ENCODE data around the gene MYL4.
A peak's percentile ranks its signal among the peaks of the same experiment; 100 is the strongest.
"Not testable (repeated sequence)": the region's sequence is repeated elsewhere in the genome, so short reads cannot be mapped to it uniquely, and the experiment has no call there.

MYL4 gene

GRCh38 chr17:47219621-47220475 is 10.7 kb downstream of the MYL4 start:
- Histone ChIP-seq H3K4me1 (ENCODE audit: control insufficient read depth in 2 of 2, insufficient read depth in 2 of 2, low read length in 2 of 2) (peaks cover 7 to 8% of the 10 kb centered on the region in 2 donors), H3K27me3 (ENCODE audit: control insufficient read depth in 2 of 2, insufficient read depth in 2 of 2, low read length in 2 of 2) (no peaks in the 10 kb centered on the region), H3K9me3 (ENCODE audit: control insufficient read depth in 2 of 2, low read length in 2 of 2) (no peaks in the 10 kb centered on the region), H3K27ac (ENCODE audit: low read depth in 2 of 2, low read length in 2 of 2) (no peak overlapping the region), H3K36me3 (ENCODE audit: control insufficient read depth in 2 of 2, insufficient read depth in 2 of 2, low read length in 2 of 2) (no peaks in the 10 kb centered on the region), H3K9ac (ENCODE audit: low read depth in 1 of 2, low read length in 2 of 2) (no peak overlapping the region), H3K4me3 (ENCODE audit: low read length in 2 of 2) (no peak overlapping the region)

GRCh38 chr17:47220531-47220999 is 11.4 kb downstream of the MYL4 start:
- Histone ChIP-seq H3K27me3 (ENCODE audit: control insufficient read depth in 2 of 2, insufficient read depth in 2 of 2, low read length in 2 of 2) (no peaks in the 10 kb centered on the region), H3K4me3 (ENCODE audit: low read length in 2 of 2) (no peak overlapping the region), H3K9me3 (ENCODE audit: control insufficient read depth in 2 of 2, low read length in 2 of 2) (no peaks in the 10 kb centered on the region), H3K4me1 (ENCODE audit: control insufficient read depth in 2 of 2, insufficient read depth in 2 of 2, low read length in 2 of 2) (peaks cover 15% of the 10 kb centered on the region in 2 donors), H3K9ac (ENCODE audit: low read depth in 1 of 2, low read length in 2 of 2) (no peak overlapping the region), H3K27ac (ENCODE audit: low read depth in 2 of 2, low read length in 2 of 2) (no peak overlapping the region), H3K36me3 (ENCODE audit: control insufficient read depth in 2 of 2, insufficient read depth in 2 of 2, low read length in 2 of 2) (no peaks in the 10 kb centered on the region)

GRCh38 chr17:47221154-47221553 is 12.0 kb downstream of the MYL4 start:
- no peak overlapping the region for H3K27ac ChIP-seq (ENCODE audit: low read depth in 2 of 2, low read length in 2 of 2)
- no peaks in the 10 kb centered on the region for H3K9me3 ChIP-seq (ENCODE audit: control insufficient read depth in 2 of 2, low read length in 2 of 2)
- no peaks in the 10 kb centered on the region for H3K36me3 ChIP-seq (ENCODE audit: control insufficient read depth in 2 of 2, insufficient read depth in 2 of 2, low read length in 2 of 2)
- no peak overlapping the region for H3K9ac ChIP-seq (ENCODE audit: low read depth in 1 of 2, low read length in 2 of 2)
- peaks cover 18% of the 10 kb centered on the region in 2 donors for H3K4me1 ChIP-seq (ENCODE audit: control insufficient read depth in 2 of 2, insufficient read depth in 2 of 2, low read length in 2 of 2)
- H3K4me3 ChIP-seq (ENCODE audit: low read length in 2 of 2): no peak overlapping the region
- no peaks in the 10 kb centered on the region for H3K27me3 ChIP-seq (ENCODE audit: control insufficient read depth in 2 of 2, insufficient read depth in 2 of 2, low read length in 2 of 2)

GRCh38 chr17:47222047-47222446 is 12.9 kb downstream of the MYL4 start:
- Histone ChIP-seq H3K27ac (ENCODE audit: low read depth in 2 of 2, low read length in 2 of 2) (no peak overlapping the region), H3K9me3 (ENCODE audit: control insufficient read depth in 2 of 2, low read length in 2 of 2) (no peaks in the 10 kb centered on the region)

GRCh38 chr17:47223007-47223406 is 13.9 kb downstream of the MYL4 start:
- Histone ChIP-seq H3K36me3 (ENCODE audit: control insufficient read depth in 2 of 2, insufficient read depth in 2 of 2, low read length in 2 of 2) (no peaks in the 10 kb centered on the region), H3K27ac (ENCODE audit: low read depth in 2 of 2, low read length in 2 of 2) (no peak overlapping the region), H3K9me3 (ENCODE audit: control insufficient read depth in 2 of 2, low read length in 2 of 2) (no peaks in the 10 kb centered on the region), H3K4me1 (ENCODE audit: control insufficient read depth in 2 of 2, insufficient read depth in 2 of 2, low read length in 2 of 2) (peaks cover 18% of the 10 kb centered on the region in 2 donors), H3K27me3 (ENCODE audit: control insufficient read depth in 2 of 2, insufficient read depth in 2 of 2, low read length in 2 of 2) (no peaks in the 10 kb centered on the region), H3K9ac (ENCODE audit: low read depth in 1 of 2, low read length in 2 of 2) (no peak overlapping the region), H3K4me3 (ENCODE audit: low read length in 2 of 2) (no peak overlapping the region)

More at GRCh38 chr17:47222047-47222446, 12.9 kb downstream of the MYL4 start:
- H3K27me3 ChIP-seq (ENCODE audit: control insufficient read depth in 2 of 2, insufficient read depth in 2 of 2, low read length in 2 of 2): no peaks in the 10 kb centered on the region
- H3K4me3 ChIP-seq (ENCODE audit: low read length in 2 of 2): no peak overlapping the region
- no peak overlapping the region for H3K9ac ChIP-seq (ENCODE audit: low read depth in 1 of 2, low read length in 2 of 2)
- peaks cover 18% of the 10 kb centered on the region in 2 donors for H3K4me1 ChIP-seq (ENCODE audit: control insufficient read depth in 2 of 2, insufficient read depth in 2 of 2, low read length in 2 of 2)
- H3K36me3 ChIP-seq (ENCODE audit: control insufficient read depth in 2 of 2, insufficient read depth in 2 of 2, low read length in 2 of 2): no peaks in the 10 kb centered on the region

GRCh38 chr17:47223460-47223859 is 14.3 kb downstream of the MYL4 start:
- H3K4me1 ChIP-seq (ENCODE audit: control insufficient read depth in 2 of 2, insufficient read depth in 2 of 2, low read length in 2 of 2): peaks cover 18% of the 10 kb centered on the region in 2 donors
- H3K27me3 ChIP-seq (ENCODE audit: control insufficient read depth in 2 of 2, insufficient read depth in 2 of 2, low read length in 2 of 2): no peaks in the 10 kb centered on the region
- no peak overlapping the region for H3K4me3 ChIP-seq (ENCODE audit: low read length in 2 of 2)
- no peak overlapping the region for H3K27ac ChIP-seq (ENCODE audit: low read depth in 2 of 2, low read length in 2 of 2)
- no peaks in the 10 kb centered on the region for H3K36me3 ChIP-seq (ENCODE audit: control insufficient read depth in 2 of 2, insufficient read depth in 2 of 2, low read length in 2 of 2)
- no peaks in the 10 kb centered on the region for H3K9me3 ChIP-seq (ENCODE audit: control insufficient read depth in 2 of 2, low read length in 2 of 2)
- no peak overlapping the region for H3K9ac ChIP-seq (ENCODE audit: low read depth in 1 of 2, low read length in 2 of 2)

- peaks cover 18% of the 10 kb centered on the region in 2 donors for H3K4me1 ChIP-seq (ENCODE audit: control insufficient read depth in 2 of 2, insufficient read depth in 2 of 2, low read length in 2 of 2)
- peak overlapping the region in 1 of 2 donors; percentile 59 for H3K27ac ChIP-seq (ENCODE audit: low read depth in 2 of 2, low read length in 2 of 2)
- H3K9me3 ChIP-seq (ENCODE audit: control insufficient read depth in 2 of 2, low read length in 2 of 2): not testable (repeated sequence)
These were observed 14.9 kb downstream of the MYL4 start for GRCh38 chr17:47224077-47224476.

GRCh38 chr17:47224966-47225365 is 15.8 kb downstream of the MYL4 start:
- Histone ChIP-seq H3K4me1 (ENCODE audit: control insufficient read depth in 2 of 2, insufficient read depth in 2 of 2, low read length in 2 of 2) (peaks cover 21 to 23% of the 10 kb centered on the region in 2 donors), H3K4me3 (ENCODE audit: low read length in 2 of 2) (no peak overlapping the region), H3K27ac (ENCODE audit: low read depth in 2 of 2, low read length in 2 of 2) (peak overlapping the region; percentile 59 to 61), H3K36me3 (ENCODE audit: control insufficient read depth in 2 of 2, insufficient read depth in 2 of 2, low read length in 2 of 2) (no peaks in the 10 kb centered on the region), H3K27me3 (ENCODE audit: control insufficient read depth in 2 of 2, insufficient read depth in 2 of 2, low read length in 2 of 2) (no peaks in the 10 kb centered on the region), H3K9ac (ENCODE audit: low read depth in 1 of 2, low read length in 2 of 2) (no peak overlapping the region), H3K9me3 (ENCODE audit: control insufficient read depth in 2 of 2, low read length in 2 of 2) (no peaks in the 10 kb centered on the region)

More at GRCh38 chr17:47224077-47224476, 14.9 kb downstream of the MYL4 start:
- not testable (repeated sequence) for H3K4me3 ChIP-seq (ENCODE audit: low read length in 2 of 2); H3K27me3 ChIP-seq (ENCODE audit: control insufficient read depth in 2 of 2, insufficient read depth in 2 of 2, low read length in 2 of 2); H3K36me3 ChIP-seq (ENCODE audit: control insufficient read depth in 2 of 2, insufficient read depth in 2 of 2, low read length in 2 of 2); H3K9ac ChIP-seq (ENCODE audit: low read depth in 1 of 2, low read length in 2 of 2)

- no peaks in the 10 kb centered on the region for H3K36me3 ChIP-seq (ENCODE audit: control insufficient read depth in 2 of 2, insufficient read depth in 2 of 2, low read length in 2 of 2)
- peak overlapping the region; percentile 59 to 61 for H3K27ac ChIP-seq (ENCODE audit: low read depth in 2 of 2, low read length in 2 of 2)
- no peak overlapping the region for H3K9ac ChIP-seq (ENCODE audit: low read depth in 1 of 2, low read length in 2 of 2)
- H3K9me3 ChIP-seq (ENCODE audit: control insufficient read depth in 2 of 2, low read length in 2 of 2): no peaks in the 10 kb centered on the region
- H3K4me1 ChIP-seq (ENCODE audit: control insufficient read depth in 2 of 2, insufficient read depth in 2 of 2, low read length in 2 of 2): peaks cover 25 to 26% of the 10 kb centered on the region in 2 donors
- H3K4me3 ChIP-seq (ENCODE audit: low read length in 2 of 2): no peak overlapping the region
- no peaks in the 10 kb centered on the region for H3K27me3 ChIP-seq (ENCODE audit: control insufficient read depth in 2 of 2, insufficient read depth in 2 of 2, low read length in 2 of 2)
These were observed 16.3 kb downstream of the MYL4 start for GRCh38 chr17:47225436-47225858.

- Histone ChIP-seq H3K4me1 (ENCODE audit: control insufficient read depth in 2 of 2, insufficient read depth in 2 of 2, low read length in 2 of 2) (peaks cover 26% of the 10 kb centered on the region in 2 donors), H3K9ac (ENCODE audit: low read depth in 1 of 2, low read length in 2 of 2) (no peak overlapping the region), H3K36me3 (ENCODE audit: control insufficient read depth in 2 of 2, insufficient read depth in 2 of 2, low read length in 2 of 2) (no peaks in the 10 kb centered on the region), H3K9me3 (ENCODE audit: control insufficient read depth in 2 of 2, low read length in 2 of 2) (no peaks in the 10 kb centered on the region), H3K27ac (ENCODE audit: low read depth in 2 of 2, low read length in 2 of 2) (peak overlapping the region; percentile 49 to 61), H3K27me3 (ENCODE audit: control insufficient read depth in 2 of 2, insufficient read depth in 2 of 2, low read length in 2 of 2) (no peaks in the 10 kb centered on the region), H3K4me3 (ENCODE audit: low read length in 2 of 2) (no peak overlapping the region)
These were observed 17.0 kb downstream of the MYL4 start for GRCh38 chr17:47225911-47226688.
